ENCODE data around the gene PFN3.

- no peak for TF ChIP-seq CTCF (IDR thresholded peaks at IDR 0.05)
- TF ChIP-seq POLR2A (IDR thresholded peaks at IDR 0.05), result no peak
Observed at GRCh38 chr5:177378884-177379883, 21.3 kb downstream of the PFN3 start.
